Caco-2 (cell line): ENCODE results near the gene PDHA2. TPM values are rescaled to one million over a fixed set of nuclear protein-coding genes. Genes with fewer than 3 reads are reported as not detected.

Experiments used
- Bru-seq: library from RNA; stranded (reverse); fragments of 400-500 nt; gene quantifications from one replicate; lab custom pipeline; 2021; lab: Mats Ljungman, UMichigan
- BruChase-seq, 2 experiments: library from RNA; stranded (reverse); fragments of 400-500 nt; gene quantifications; one replicate each; lab custom pipeline; 2021; lab: Mats Ljungman, UMichigan
- BruUV-seq: library from RNA; stranded (reverse); fragments of 400-500 nt; replicated peaks from 2 replicates; lab custom pipeline; 2021; lab: Mats Ljungman, UMichigan
- CTCF ChIA-PET: fragments of 300-600 bp; sonication (Branson Sonifier 250); formaldehyde crosslinking; loops from one replicate; lab custom pipeline; 2022; ENCODE audit warnings: antibody characterized with exemption; lab: Charles Lee
- POLR2A ChIA-PET: fragments of 300-600 bp; sonication (Branson Sonifier 250); formaldehyde crosslinking; loops from one replicate; lab custom pipeline; 2022; ENCODE audit warnings: antibody characterized with exemption; lab: Charles Lee
- DNase-seq, 2 experiments: peaks; one replicate each; pipeline versions ENCODE4 v3.0.0 to v3.0.0-alpha.2; 2020 to 2022
- H3K27me3 ChIP-seq: replicated peaks from 2 replicates; pipeline ENCODE4 v1.6.0; 2011; ENCODE audit warnings: low read length; ENCODE audit not compliant: control insufficient read depth, insufficient read depth
- H3K36me3 ChIP-seq: 2 replicates; pipeline ENCODE4 v1.5.1; 2011; ENCODE audit warnings: low read length; ENCODE audit not compliant: control insufficient read depth, insufficient read depth
- H3K4me1 ChIP-seq: fragments of 250-450 bp; sonication (Bioruptor Pico); 2 replicates; pipeline ENCODE4 v1.5.1; 2020; ENCODE audit warnings: mild to moderate bottlenecking
- H3K4me3 ChIP-seq: 2 replicates; pipeline ENCODE4 v1.5.1; 2011; ENCODE audit warnings: low read depth, mild to moderate bottlenecking, control low read depth, low read length
- H3K9me3 ChIP-seq: fragments of 250-450 bp; sonication (Bioruptor Pico); 2 replicates; pipeline ENCODE4 v1.5.1; 2020; ENCODE audit warnings: mild to moderate bottlenecking, moderate library complexity
- H3K27ac Mint-ChIP-seq: one replicate; pipeline ENCODE4 v1.8.0; 2022; ENCODE audit warnings: mixed read lengths; ENCODE audit not compliant: unreplicated experiment
- H3K27me3 Mint-ChIP-seq: one replicate; pipeline ENCODE4 v1.8.0; 2022; ENCODE audit warnings: mixed read lengths; ENCODE audit not compliant: insufficient read depth, unreplicated experiment
- H3K36me3 Mint-ChIP-seq: one replicate; pipeline ENCODE4 v1.8.0; 2022; ENCODE audit warnings: mild to moderate bottlenecking, mixed read lengths; ENCODE audit not compliant: insufficient read depth, unreplicated experiment
- H3K4me1 Mint-ChIP-seq: one replicate; pipeline ENCODE4 v1.8.0; 2022; ENCODE audit warnings: low read depth, mixed read lengths; ENCODE audit not compliant: unreplicated experiment
- H3K4me3 Mint-ChIP-seq: one replicate; pipeline ENCODE4 v1.8.0; 2022; ENCODE audit warnings: mild to moderate bottlenecking, moderate library complexity, mixed read lengths; ENCODE audit not compliant: unreplicated experiment
- H3K9me3 Mint-ChIP-seq: one replicate; pipeline ENCODE4 v1.8.0; 2022; ENCODE audit warnings: mixed read lengths; ENCODE audit not compliant: unreplicated experiment
- intact Hi-C: fragments of 100-400 bp; cut with micrococcal nuclease; formaldehyde crosslinking; loops from one replicate; pipeline ENCODE4 v1.10.0; 2022; ENCODE audit not compliant: unreplicated experiment
- long read RNA-seq: library from polyadenylated mRNA; stranded (forward); transcript quantifications from one replicate; pipeline ENCODE4 v2.0.0, GENCODE V29; 2022
- total RNA-seq: library from RNA; stranded (reverse); gene quantifications from 2 replicates; pipeline ENCODE4 v1.2.3, GENCODE V29; 2022
- TF ChIP-seq, protein P1 (sequence below), 2 experiments: fragments of 200-600 bp in 1 of 2; IDR thresholded peaks; 1 replicate in 1 of 2; 2 replicates in 1 of 2; pipeline versions ENCODE4 v1.5.1 to v1.8.0; 2011 to 2022; ENCODE audit warnings: antibody characterized with exemption in 1 of 2, control low read depth in 1 of 2, inconsistent platforms in 1 of 2, low read depth in 1 of 2, low read length in 1 of 2, mild to moderate bottlenecking in 1 of 2, moderate library complexity in 1 of 2; ENCODE audit not compliant: insufficient read depth in 1 of 2, severe bottlenecking in 1 of 2, unreplicated experiment in 1 of 2

PDHA2 gene
- not detected in 2 replicates for total RNA-seq
- Bru-seq, nascent RNA = not detected
- not detected for BruChase-seq, experiment 1, labeled RNA remaining after a 2-hour chase
- BruChase-seq, experiment 2, labeled RNA remaining after a 6-hour chase = not detected
- long read RNA-seq = 0 reads

DNA sequence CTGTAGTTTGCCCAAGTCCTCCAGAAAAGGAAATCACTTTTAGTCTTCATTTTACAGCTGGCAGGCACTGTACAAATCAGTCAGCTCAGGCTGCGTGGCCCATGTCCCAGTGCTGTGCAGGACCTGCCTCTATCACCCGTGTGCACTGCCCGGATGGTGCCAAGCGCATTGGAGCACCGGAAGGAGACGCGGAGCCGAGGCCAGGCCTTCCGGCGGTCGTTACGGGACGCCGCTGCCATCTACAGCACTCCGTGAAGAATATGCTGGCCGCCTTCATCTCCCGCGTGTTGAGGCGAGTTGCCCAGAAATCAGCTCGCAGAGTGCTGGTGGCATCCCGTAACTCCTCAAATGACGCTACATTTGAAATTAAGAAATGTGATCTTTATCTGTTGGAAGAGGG lies at the start of gene PDHA2:
Gene PDHA2 (plus strand): TSS at position 203 of the 400 bp plus-strand sequence. CDS start 58 bp downstream, at position 261.
- H3K36me3 Mint-ChIP-seq = no peaks in the 10 kb centered on the region
- intact Hi-C loops = loop anchor here (5.0 to 10.0 kb wide), 4 partner anchors 57 to 1882 kb away; no protein-coding TSS in a partner anchor

GRCh38 chr4:95798003-95798402 lies 41.9 kb upstream of the PDHA2 start:
- H3K27me3 Mint-ChIP-seq = no peaks in the 10 kb centered on the region

More for the DNA sequence above, at the start of gene PDHA2:
- Mint-ChIP-seq H3K9me3 (no peaks in the 10 kb centered on the region), H3K4me3 (no peak within 1 kb of the TSS), H3K27ac (no peak within 1 kb of the TSS), H3K4me1 (no peaks in the 10 kb centered on the region), H3K27me3 (no peaks in the 10 kb centered on the region)
- no peaks in the 10 kb centered on the region for H3K9me3 ChIP-seq
- TF ChIP-seq, protein P1, sequence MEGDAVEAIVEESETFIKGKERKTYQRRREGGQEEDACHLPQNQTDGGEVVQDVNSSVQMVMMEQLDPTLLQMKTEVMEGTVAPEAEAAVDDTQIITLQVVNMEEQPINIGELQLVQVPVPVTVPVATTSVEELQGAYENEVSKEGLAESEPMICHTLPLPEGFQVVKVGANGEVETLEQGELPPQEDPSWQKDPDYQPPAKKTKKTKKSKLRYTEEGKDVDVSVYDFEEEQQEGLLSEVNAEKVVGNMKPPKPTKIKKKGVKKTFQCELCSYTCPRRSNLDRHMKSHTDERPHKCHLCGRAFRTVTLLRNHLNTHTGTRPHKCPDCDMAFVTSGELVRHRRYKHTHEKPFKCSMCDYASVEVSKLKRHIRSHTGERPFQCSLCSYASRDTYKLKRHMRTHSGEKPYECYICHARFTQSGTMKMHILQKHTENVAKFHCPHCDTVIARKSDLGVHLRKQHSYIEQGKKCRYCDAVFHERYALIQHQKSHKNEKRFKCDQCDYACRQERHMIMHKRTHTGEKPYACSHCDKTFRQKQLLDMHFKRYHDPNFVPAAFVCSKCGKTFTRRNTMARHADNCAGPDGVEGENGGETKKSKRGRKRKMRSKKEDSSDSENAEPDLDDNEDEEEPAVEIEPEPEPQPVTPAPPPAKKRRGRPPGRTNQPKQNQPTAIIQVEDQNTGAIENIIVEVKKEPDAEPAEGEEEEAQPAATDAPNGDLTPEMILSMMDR (IDR thresholded peaks at IDR 0.05; ENCODE audit: insufficient read depth in 1 of 2, low read depth in 1 of 2, low read length in 1 of 2, severe bottlenecking in 1 of 2, unreplicated experiment in 1 of 2) = no peak
- H3K4me3 ChIP-seq = no peak within 1 kb of the TSS
- H3K27me3 ChIP-seq = no peaks in the 10 kb centered on the region
- DNase-seq = no peak
- BruUV-seq = no TSS peak
- CTCF ChIA-PET = no interaction called here
- no peaks in the 10 kb centered on the region for H3K4me1 ChIP-seq
- POLR2A ChIA-PET = no interaction called here
- H3K36me3 ChIP-seq = no peaks in the 10 kb centered on the region

GRCh38 chr4:95798727-95799126 lies 41.2 kb upstream of the PDHA2 start:
- Histone ChIP-seq H3K36me3 (no peaks in the 10 kb centered on the region), H3K4me1 (no peaks in the 10 kb centered on the region), H3K4me3 (no peak overlapping the region), H3K9me3 (no peaks in the 10 kb centered on the region), H3K27me3 (no peaks in the 10 kb centered on the region)
- no peaks in the 10 kb centered on the region for H3K4me1 Mint-ChIP-seq
- TF ChIP-seq, protein P1 (IDR thresholded peaks at IDR 0.05; ENCODE audit: insufficient read depth in 1 of 2, low read depth in 1 of 2, low read length in 1 of 2, severe bottlenecking in 1 of 2, unreplicated experiment in 1 of 2) = no peak
- CTCF ChIA-PET = no interaction called here
- peaks cover 10% of the 10 kb centered on the region for H3K9me3 Mint-ChIP-seq
- H3K36me3 Mint-ChIP-seq = no peaks in the 10 kb centered on the region
- no peak overlapping the region for H3K4me3 Mint-ChIP-seq
- H3K27ac Mint-ChIP-seq = no peak overlapping the region
- H3K27me3 Mint-ChIP-seq = no peaks in the 10 kb centered on the region
- no peak for DNase-seq
- intact Hi-C loops = no loop called here
- BruUV-seq = no TSS peak
- POLR2A ChIA-PET = no interaction called here

More at GRCh38 chr4:95798003-95798402, 41.9 kb upstream of the PDHA2 start:
- intact Hi-C loops = no loop called here
- Histone ChIP-seq H3K27me3 (no peaks in the 10 kb centered on the region), H3K4me1 (no peaks in the 10 kb centered on the region), H3K36me3 (no peaks in the 10 kb centered on the region), H3K4me3 (no peak overlapping the region), H3K9me3 (no peaks in the 10 kb centered on the region)
- H3K9me3 Mint-ChIP-seq = peaks cover 10% of the 10 kb centered on the region
- no peak overlapping the region for H3K4me3 Mint-ChIP-seq
- no TSS peak for BruUV-seq
- no peak for DNase-seq
- H3K27ac Mint-ChIP-seq = no peak overlapping the region
- POLR2A ChIA-PET = no interaction called here
- CTCF ChIA-PET = no interaction called here
- TF ChIP-seq, protein P1 (IDR thresholded peaks at IDR 0.05; ENCODE audit: insufficient read depth in 1 of 2, low read depth in 1 of 2, low read length in 1 of 2, severe bottlenecking in 1 of 2, unreplicated experiment in 1 of 2) = no peak
- H3K36me3 Mint-ChIP-seq = no peaks in the 10 kb centered on the region
- H3K4me1 Mint-ChIP-seq = no peaks in the 10 kb centered on the region
